Endothelial cell of umbilical vein (primary cell): ENCODE measurements around the gene SH3PXD2A. TPM values are rescaled to one million over a fixed set of nuclear protein-coding genes. Genes with fewer than 3 reads are reported as not detected.

Experiments
- BruUV-seq: library from RNA; stranded (reverse); fragments of 400-500 nt; replicated peaks from 2 replicates; lab custom pipeline; 2021; lab: Mats Ljungman, UMichigan
- CTCF ChIA-PET: fragments of 300-600, 350-600 bp; sonication (Branson Sonifier 250); formaldehyde crosslinking; loops from one replicate; lab custom pipeline; 2021; ENCODE audit warnings: antibody characterized with exemption, inconsistent platforms; lab: Charles Lee
- POLR2A ChIA-PET: fragments of 300-600, 350-600 bp; sonication (Branson Sonifier 250); formaldehyde crosslinking; loops from one replicate; lab custom pipeline; 2021; ENCODE audit warnings: antibody characterized with exemption, inconsistent platforms; lab: Charles Lee
- DNase-seq: peaks from one replicate; pipeline ENCODE4 v3.0.0-alpha.2; 2011; ENCODE audit warnings: low read depth, low spot score
- FAIRE-seq: peaks from 2 replicates; lab custom pipeline; 2011; peaks lifted over from hg19 to GRCh38; lab: Jason Lieb, UNC
- H2AFZ ChIP-seq: 2 replicates; pipeline ENCODE4 v1.6.0; 2012; ENCODE audit warnings: low read depth, low read length, control low read depth, inconsistent platforms
- H3K27ac ChIP-seq: 2 replicates; pipeline ENCODE4 v1.5.1; 2011; ENCODE audit warnings: low read depth, mild to moderate bottlenecking, control low read depth, low read length, moderate library complexity; ENCODE audit not compliant: insufficient read depth
- H3K27me3 ChIP-seq, 2 experiments: 2 replicates each; pipeline versions ENCODE4 v1.6.0 to v1.6.1; 2011; ENCODE audit warnings: low read length in 2 of 2, mixed read lengths in 1 of 2; ENCODE audit not compliant: control insufficient read depth in 2 of 2, insufficient read depth in 2 of 2
- H3K36me3 ChIP-seq, 2 experiments: 2 replicates in 1 of 2; 3 replicates in 1 of 2; pipeline ENCODE4 v1.5.1; 2011; ENCODE audit warnings: low read length in 2 of 2, mild to moderate bottlenecking in 1 of 2, moderate library complexity in 1 of 2; ENCODE audit not compliant: control insufficient read depth in 2 of 2, insufficient read depth in 2 of 2; ENCODE audit errors: extremely low read depth in 1 of 2
- H3K4me1 ChIP-seq: 3 replicates; pipeline ENCODE4 v1.5.1; 2011; ENCODE audit warnings: mild to moderate bottlenecking, low read length; ENCODE audit not compliant: control insufficient read depth, insufficient read depth; ENCODE audit errors: extremely low read depth
- H3K4me2 ChIP-seq: 2 replicates; pipeline ENCODE4 v1.6.1; 2011; ENCODE audit warnings: low read length, control low read depth, mixed read lengths; ENCODE audit not compliant: insufficient read depth
- H3K4me3 ChIP-seq, 3 experiments: fragments of 200-600 bp in 1 of 3; sonication (generic), shearing (Covaris generic) in 1 of 3; replicated peaks in 1 of 3; 2 replicates each; pipeline ENCODE4 v1.5.1; 2011 to 2016; ENCODE audit warnings: control low read depth in 3 of 3, low read length in 3 of 3, mild to moderate bottlenecking in 2 of 3, inconsistent platforms in 1 of 3, low read depth in 1 of 3, moderate library complexity in 1 of 3; ENCODE audit not compliant: insufficient read depth in 1 of 3
- H3K79me2 ChIP-seq: 2 replicates; pipeline ENCODE4 v1.6.0; 2012; ENCODE audit warnings: low read length, inconsistent platforms; ENCODE audit not compliant: control insufficient read depth, insufficient read depth
- H3K9ac ChIP-seq: replicated peaks from 2 replicates; pipeline ENCODE3; 2011; ENCODE audit warnings: low read length, control low read depth; ENCODE audit not compliant: insufficient read depth; ENCODE audit errors: extremely low read depth
- H3K9me1 ChIP-seq: replicated peaks from 3 replicates; pipeline ENCODE4 v1.6.0; 2011; ENCODE audit warnings: mild to moderate bottlenecking, low read length; ENCODE audit not compliant: control insufficient read depth, insufficient read depth; ENCODE audit errors: extremely low read depth
- H3K9me3 ChIP-seq: replicated peaks from 2 replicates; pipeline ENCODE4 v1.5.1; 2012; ENCODE audit warnings: low read length, inconsistent platforms; ENCODE audit not compliant: control insufficient read depth, insufficient read depth
- H4K20me1 ChIP-seq: replicated peaks from 2 replicates; pipeline ENCODE3; 2011; ENCODE audit warnings: mild to moderate bottlenecking, low read length; ENCODE audit not compliant: control insufficient read depth, insufficient read depth; ENCODE audit errors: extremely low read depth
- CTCF ChIP-seq, 2 donors: IDR thresholded peaks; 1 replicate in 1 of 2; 2 replicates in 1 of 2; pipeline ENCODE4 v1.5.1; 2011; ENCODE audit warnings: low read length in 2 of 2, mild to moderate bottlenecking in 2 of 2, moderate library complexity in 2 of 2, control low read depth in 1 of 2, inconsistent platforms in 1 of 2, low read depth in 1 of 2; ENCODE audit not compliant: insufficient read depth in 1 of 2; ENCODE audit errors: extremely low read depth in 1 of 2
- EZH2 ChIP-seq: IDR thresholded peaks from 2 replicates; pipeline ENCODE4 v1.6.1; 2012; ENCODE audit warnings: borderline replicate concordance, low read depth, mild to moderate bottlenecking, moderate library complexity, low read length, inconsistent platforms; ENCODE audit not compliant: severe bottlenecking
- FOS ChIP-seq: IDR thresholded peaks from 2 replicates; pipeline ENCODE4 v1.6.1; 2011; ENCODE audit warnings: mild to moderate bottlenecking, low read length, moderate library complexity, borderline replicate concordance; ENCODE audit not compliant: insufficient read depth
- GATA2 ChIP-seq: IDR thresholded peaks from 2 replicates; pipeline ENCODE4 v1.7.0; 2011; ENCODE audit warnings: low read depth, mild to moderate bottlenecking, moderate library complexity, mixed read lengths, low read length; ENCODE audit not compliant: insufficient read length, insufficient read depth
- JUN ChIP-seq: IDR thresholded peaks from 2 replicates; pipeline ENCODE4 v1.6.1; 2011; ENCODE audit warnings: borderline replicate concordance, low read depth; ENCODE audit not compliant: insufficient read length, insufficient read depth
- MAX ChIP-seq: IDR thresholded peaks from 2 replicates; pipeline ENCODE4 v1.6.1; 2011; ENCODE audit not compliant: insufficient read depth, insufficient read length
- MYC ChIP-seq: IDR thresholded peaks from one replicate; pipeline ENCODE4 v1.6.1; 2011; ENCODE audit warnings: mild to moderate bottlenecking, low read depth, low read length
- POLR2A ChIP-seq: IDR thresholded peaks from 2 replicates; pipeline ENCODE4 v1.6.1; 2012; ENCODE audit warnings: low read depth, mild to moderate bottlenecking, control low read depth, low read length
- POLR2AphosphoS5 ChIP-seq: IDR thresholded peaks from 2 replicates; pipeline ENCODE4 v1.6.1; 2012; ENCODE audit warnings: low read depth, mild to moderate bottlenecking, control low read depth, low read length, moderate library complexity; ENCODE audit not compliant: insufficient read depth
- dilution Hi-C: fragments of 300-500 bp; cut with MboI; formaldehyde crosslinking; loops from one replicate; pipeline ENCODE4 v1.15.0; 2019; ENCODE audit warnings: low sequenced_read_pairs; ENCODE audit not compliant: extremely low pct_ligation_motif_present
- intact Hi-C: fragments of 100-400 bp; cut with micrococcal nuclease; formaldehyde crosslinking; loops from one replicate; pipeline ENCODE4 v1.10.0; 2022
- polyA plus RNA-seq, 4 experiments: library from polyadenylated mRNA; depleted of rRNA in 3 of 4; stranded (reverse) in 3 of 4; unstranded in 1 of 4; fragments of >200 nt; gene quantifications; 2 replicates each; pipeline versions ENCODE4 v1.2.1 to v1.2.3, GENCODE V29; 2011 to 2012; ENCODE audit warnings: missing spikeins in 1 of 4
- total RNA-seq: library from RNA; stranded (reverse); gene quantifications from 2 replicates; pipeline ENCODE4 v1.2.3, GENCODE V29; 2021

The SH3PXD2A gene
- total and polyA plus RNA-seq, 2 donors (not counting 3 experiments of a cell fraction or from before 2014, with no cell fraction given) = 1.4 to 5.1 TPM

GRCh38 chr10:103637011-103637410, 218.4 kb downstream of the SH3PXD2A start:
- Histone ChIP-seq H3K9me3 (no peaks in the 10 kb centered on the region), H3K27me3 (peaks cover 0 to 2% of the 10 kb centered on the region in 2 experiments), H3K9ac (no peak overlapping the region), H3K4me2 (no peak overlapping the region), H3K4me3 (no peak overlapping the region), H3K36me3 (no peaks in the 10 kb centered on the region), H2AFZ (no peak overlapping the region), H3K9me1 (no peaks in the 10 kb centered on the region), H3K4me1 (no peaks in the 10 kb centered on the region), H3K79me2 (no peaks in the 10 kb centered on the region), H3K27ac (no peak overlapping the region), H4K20me1 (no peaks in the 10 kb centered on the region)
- dilution Hi-C loops = no loop called here
- ChIA-PET POLR2A (no interaction called here), CTCF (interaction anchor here (0.9 to 1.7 kb wide), 6 partner anchors 9 to 49 kb away, joined by 3 to 5 read pairs (median 4); no protein-coding TSS in a partner anchor)
- DNase-seq (no peak), FAIRE-seq (no peak)
- intact Hi-C loops = no loop called here
- no TSS peak for BruUV-seq
- no peak for TF ChIP-seq POLR2A
- TF ChIP-seq CTCF (IDR thresholded peaks at IDR 0.05; ENCODE audit: extremely low read depth in 1 of 2, insufficient read depth in 1 of 2, low read depth in 1 of 2, low read length in 2 of 2) = no peak
- no peak for TF ChIP-seq FOS

GRCh38 chr10:103636492-103636891, 218.9 kb downstream of the SH3PXD2A start:
- POLR2A ChIA-PET = no interaction called here
- no peaks in the 10 kb centered on the region for H3K79me2 ChIP-seq

More at GRCh38 chr10:103636492-103636891, 218.9 kb downstream of the SH3PXD2A start:
- Histone ChIP-seq H3K4me2 (no peak overlapping the region), H3K27ac (no peak overlapping the region), H3K9me1 (no peaks in the 10 kb centered on the region), H3K9ac (no peak overlapping the region), H3K27me3 (peaks cover 0 to 2% of the 10 kb centered on the region in 2 experiments), H2AFZ (no peak overlapping the region), H4K20me1 (no peaks in the 10 kb centered on the region), H3K9me3 (no peaks in the 10 kb centered on the region), H3K36me3 (no peaks in the 10 kb centered on the region), H3K4me3 (no peak overlapping the region), H3K4me1 (no peaks in the 10 kb centered on the region)
- DNase-seq (no peak), FAIRE-seq (no peak)
- intact Hi-C loops = no loop called here
- TF ChIP-seq POLR2AphosphoS5 (no peak), FOS (no peak), CTCF (IDR thresholded peaks at IDR 0.05; ENCODE audit: extremely low read depth in 1 of 2, insufficient read depth in 1 of 2, low read depth in 1 of 2, low read length in 2 of 2) (no peak), MAX (no peak), GATA2 (no peak), EZH2 (no peak), POLR2A (no peak), JUN (no peak), MYC (no peak)
- CTCF ChIA-PET = interaction anchor here (1.1 to 1.7 kb wide), 3 partner anchors 9 to 30 kb away, joined by 3 to 5 read pairs (median 3); no protein-coding TSS in a partner anchor
- dilution Hi-C loops = no loop called here
- no TSS peak for BruUV-seq
